NOMO-1 treated with DMSO at 0.1 percent for 48 hours (cell line): ENCODE results near the gene PPA1.
"Not testable (repeated sequence)": the region's sequence is repeated elsewhere in the genome, so short reads cannot be mapped to it uniquely, and the experiment has no call there.

Experiments used
- DNase-seq: peaks from one replicate; lab custom pipeline; 2025; ENCODE audit not compliant: unreplicated experiment; lab: John Stamatoyannopoulos, UW

The PPA1 gene

DNA sequence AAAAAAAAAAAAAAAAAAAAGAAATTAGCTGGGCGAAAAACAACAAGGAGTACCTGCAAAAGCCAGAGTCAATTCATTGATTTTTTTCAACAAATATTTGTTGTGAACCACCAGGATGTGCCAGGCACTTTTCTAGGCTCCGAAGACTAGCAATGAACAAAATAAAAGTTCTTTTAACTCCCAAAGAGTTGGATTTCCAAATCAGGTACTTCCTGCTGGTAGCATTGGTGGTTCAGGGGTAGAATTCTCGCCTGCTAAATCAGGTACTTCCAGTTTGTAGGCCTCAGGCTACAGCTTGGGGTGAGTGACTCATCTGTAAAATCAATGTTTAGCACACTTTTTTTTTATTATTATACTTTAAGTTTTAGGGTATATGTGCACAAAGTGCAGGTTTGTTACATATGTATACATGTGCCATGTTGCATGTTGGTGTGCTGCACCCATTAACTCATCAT is 10.9 kb downstream of the PPA1 start:
- DNase-seq: peak; percentile 40

DNA sequence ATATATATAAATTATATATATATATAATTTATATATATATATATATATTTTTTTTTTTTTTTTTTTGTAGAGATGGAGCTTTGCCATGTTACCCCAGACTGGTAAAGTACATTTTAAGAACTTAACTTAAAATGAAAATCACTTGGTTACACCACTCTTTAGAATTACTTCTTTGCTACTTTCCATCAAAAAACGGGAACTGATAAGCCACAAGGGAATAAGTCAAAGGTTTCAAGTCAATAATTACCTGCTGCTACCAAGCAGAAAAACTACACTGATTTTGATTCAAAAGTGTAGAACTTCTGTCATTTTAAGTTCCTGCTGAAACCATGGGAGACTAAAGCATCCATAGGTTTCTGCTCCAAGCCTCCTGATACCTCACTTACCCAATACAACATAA is 12.2 kb downstream of the PPA1 start:
- peak; percentile 48 for DNase-seq

GRCh38 chr10:70212879-70213278 is 20.4 kb downstream of the PPA1 start:
- no peak for DNase-seq

DNA sequence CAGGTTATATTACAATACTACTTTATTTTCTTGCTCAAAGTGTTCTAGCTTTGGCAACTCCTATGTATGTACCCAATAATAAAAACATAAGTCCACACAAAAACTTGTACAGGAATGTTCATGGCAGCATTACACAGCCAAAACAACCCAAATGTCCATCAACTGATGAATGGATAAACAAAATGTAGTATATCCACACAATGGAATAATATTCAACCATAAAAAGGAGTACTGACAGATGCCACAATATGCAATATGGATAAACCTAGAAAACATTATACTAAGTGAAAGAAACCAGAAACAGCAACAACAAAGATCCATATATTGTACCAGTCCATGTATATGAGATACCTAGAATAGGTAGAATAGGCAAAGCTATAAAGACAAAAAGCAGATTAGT is 21.0 kb downstream of the PPA1 start:
- no peak for DNase-seq

DNA sequence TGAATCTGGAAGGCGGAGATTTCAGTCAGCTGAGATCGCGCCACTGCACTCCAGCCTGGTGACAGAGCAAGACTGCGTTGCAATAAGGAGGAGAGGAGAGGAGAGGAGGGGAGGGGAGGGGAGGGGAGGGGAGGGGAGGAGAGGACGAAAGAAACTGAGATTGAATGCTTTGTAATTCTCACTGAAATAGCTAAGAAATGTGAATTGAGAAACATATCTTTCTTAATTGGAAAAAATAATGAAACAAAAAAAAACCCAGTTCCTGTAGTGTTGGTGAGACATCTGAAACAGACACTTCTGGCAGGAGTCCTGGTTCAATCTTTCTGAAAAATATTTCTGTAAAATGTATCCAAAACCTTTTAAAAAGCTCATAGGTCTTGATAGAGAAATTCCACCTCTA is 26.5 kb downstream of the PPA1 start:
- no peak for DNase-seq

DNA sequence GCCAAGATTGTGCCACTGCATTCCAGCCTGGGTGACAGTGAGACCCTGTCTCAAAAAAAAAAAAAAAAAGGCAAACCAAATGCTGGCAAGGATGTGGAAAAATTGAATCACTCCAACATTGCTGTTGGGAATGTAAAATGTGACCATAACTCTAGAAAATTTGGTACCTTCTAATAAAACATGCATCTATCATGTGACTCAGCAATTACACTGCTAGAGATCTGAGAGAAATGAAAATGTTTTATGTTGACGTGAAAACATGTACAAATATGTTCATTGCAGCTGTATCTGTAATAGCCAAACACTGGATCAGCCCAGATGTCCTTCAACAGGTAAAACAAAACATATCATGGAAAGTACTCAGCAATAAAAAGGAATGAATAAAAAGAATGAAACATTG is 32.1 kb downstream of the PPA1 start:
- DNase-seq: no peak

- no peak for DNase-seq
Measured at GRCh38 chr10:70198696-70199466, 34.3 kb downstream of the PPA1 start.

GRCh38 chr10:70197235-70197945 is 35.8 kb downstream of the PPA1 start:
- DNase-seq: no peak

GRCh38 chr10:70193391-70193844 is 39.8 kb downstream of the PPA1 start:
- no peak for DNase-seq

- DNase-seq: no peak
Measured at GRCh38 chr10:70192326-70192968, 40.8 kb downstream of the PPA1 start.

DNA sequence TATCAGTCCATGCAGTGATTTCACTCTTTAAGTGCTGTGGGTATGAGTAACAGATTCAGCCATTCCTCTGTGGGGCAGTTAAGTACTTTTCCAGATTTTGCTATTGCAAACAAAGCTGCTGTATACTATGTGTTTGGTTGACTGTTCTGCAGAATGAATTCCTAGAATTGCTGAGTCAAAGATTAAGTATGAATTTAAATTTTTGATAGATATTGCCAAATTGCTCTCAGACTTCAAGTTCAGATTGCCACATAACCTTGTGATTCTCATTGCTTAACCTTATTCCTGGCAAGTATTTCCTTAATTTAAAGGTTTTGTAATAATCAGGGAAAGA is 41.3 kb downstream of the PPA1 start:
- peak; percentile 45 for DNase-seq

- DNase-seq: no peak
Measured at GRCh38 chr10:70191161-70191971, 41.9 kb downstream of the PPA1 start.

DNA sequence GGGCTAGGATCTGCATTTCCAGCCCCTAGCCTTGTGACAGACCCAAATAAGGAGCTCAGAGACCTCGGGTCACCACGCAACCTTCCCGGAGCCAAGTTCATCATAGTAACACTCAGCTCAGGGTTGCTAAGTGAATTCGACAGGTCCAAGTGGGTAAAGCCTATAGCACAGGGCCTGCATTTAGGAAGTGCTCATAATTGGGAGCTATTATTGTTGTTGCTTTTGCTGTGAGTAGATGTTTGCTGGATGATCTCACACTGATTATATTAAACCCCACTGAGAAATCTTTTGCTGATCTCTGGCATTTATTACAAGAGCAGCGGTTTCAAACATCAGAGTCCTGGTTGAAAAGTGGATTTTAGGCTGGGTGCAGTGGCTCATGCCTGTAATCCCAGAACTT is 42.6 kb downstream of the PPA1 start:
- no peak for DNase-seq

GRCh38 chr10:70190102-70190501 is 43.1 kb downstream of the PPA1 start:
- DNase-seq: no peak

- DNase-seq: peak; percentile 21
Measured at GRCh38 chr10:70188768-70189167, 44.5 kb downstream of the PPA1 start.

DNA sequence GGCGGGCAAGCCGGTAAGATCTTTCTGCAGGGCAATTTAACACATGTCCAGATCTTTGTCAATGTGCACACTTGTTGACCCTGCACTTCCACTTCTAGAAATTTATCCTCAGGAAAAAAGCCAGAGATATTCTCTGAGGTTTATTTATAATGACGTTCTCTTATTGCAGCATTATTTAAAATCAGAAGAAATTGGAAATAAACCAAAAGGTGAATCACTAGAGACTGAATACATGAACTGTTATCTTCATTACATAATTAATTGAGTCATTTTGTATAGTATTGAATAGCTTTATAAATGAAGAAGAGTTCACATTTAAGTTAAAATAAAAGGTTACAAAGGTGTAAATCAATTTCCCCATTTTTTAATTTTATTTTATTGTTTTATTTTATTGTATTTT is 46.7 kb downstream of the PPA1 start:
- no peak for DNase-seq

DNA sequence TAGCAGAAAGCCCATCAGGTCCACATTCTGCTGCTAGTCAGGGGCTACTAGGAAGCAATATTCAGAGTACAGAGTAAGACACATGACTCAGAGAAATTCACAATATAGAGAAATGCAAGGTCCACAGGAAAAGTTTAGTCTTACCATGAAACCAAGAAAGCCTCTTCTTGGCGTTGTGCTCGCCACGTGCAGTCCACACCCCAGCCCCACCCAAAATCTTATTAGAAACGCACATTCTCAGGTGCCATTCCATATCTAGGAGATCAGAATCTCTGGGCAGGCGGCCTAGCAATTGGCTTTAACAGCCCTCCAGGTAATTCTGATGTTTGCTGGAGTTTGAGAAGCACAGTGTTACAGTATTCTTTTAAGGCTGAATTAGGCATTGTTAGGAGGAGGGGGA is 47.1 kb downstream of the PPA1 start:
- DNase-seq: no peak

DNA sequence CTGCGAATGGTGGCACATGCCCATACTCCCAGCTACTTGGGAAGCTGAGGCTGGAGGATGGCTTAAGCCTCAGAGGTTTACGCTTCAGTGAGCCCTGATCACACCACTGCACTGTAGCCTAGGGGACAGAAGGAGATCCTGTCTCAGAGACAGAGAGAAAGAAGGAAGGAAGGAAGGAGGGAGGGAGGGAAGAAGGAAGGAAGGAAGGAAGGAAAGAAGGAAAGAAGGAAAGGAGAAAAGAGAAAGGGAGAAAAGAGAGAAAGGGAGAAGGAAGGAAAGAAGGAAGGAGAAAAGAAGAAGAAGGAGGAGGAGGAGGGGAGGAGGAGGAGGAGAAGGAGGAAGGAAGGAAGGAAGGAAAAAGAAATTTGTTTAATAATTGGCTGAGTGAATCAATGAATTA is 49.9 kb downstream of the PPA1 start:
- no peak for DNase-seq

GRCh38 chr10:70179209-70179608 is 54.0 kb downstream of the PPA1 start:
- not testable (repeated sequence) for DNase-seq

- no peak for DNase-seq
Measured at GRCh38 chr10:70178139-70178725, 55.0 kb downstream of the PPA1 start.

- DNase-seq: no peak
Measured at GRCh38 chr10:70176441-70176840, 56.8 kb downstream of the PPA1 start.
